Progenitor cell of endocrine pancreas (in vitro differentiated cells): ENCODE measurements around the gene MYLK2. TPM values are rescaled to one million over a fixed set of nuclear protein-coding genes. Genes with fewer than 3 reads are reported as not detected.
"Not testable (repeated sequence)": the region's sequence is repeated elsewhere in the genome, so short reads cannot be mapped to it uniquely, and the experiment has no call there.

Experiments
- DNase-seq: peaks from one replicate; pipeline ENCODE4 v3.0.0; 2021; ENCODE audit warnings: low spot score; ENCODE audit not compliant: unreplicated experiment
- H3K27ac Mint-ChIP-seq: 2 replicates; pipeline ENCODE4 v1.8.0; 2021; ENCODE audit warnings: mild to moderate bottlenecking, moderate library complexity, mixed read lengths
- H3K27me3 Mint-ChIP-seq: 2 replicates; pipeline ENCODE4 v1.8.0; 2021; ENCODE audit warnings: mixed read lengths
- H3K36me3 Mint-ChIP-seq: 2 replicates; pipeline ENCODE4 v1.8.0; 2022; ENCODE audit warnings: mixed read lengths; ENCODE audit not compliant: insufficient read depth
- H3K4me1 Mint-ChIP-seq: 2 replicates; pipeline ENCODE4 v1.8.0; 2021; ENCODE audit warnings: low read depth, mixed read lengths
- H3K4me3 Mint-ChIP-seq: 2 replicates; pipeline ENCODE4 v1.8.0; 2021; ENCODE audit warnings: low read depth, mild to moderate bottlenecking, moderate library complexity, mixed read lengths
- H3K9me3 Mint-ChIP-seq: 2 replicates; pipeline ENCODE4 v1.8.0; 2021; ENCODE audit warnings: low read depth, mixed read lengths
- total RNA-seq: library from RNA; stranded (reverse); gene quantifications from 2 replicates; pipeline ENCODE4 v1.2.1, GENCODE V29; 2021
- TF ChIP-seq, protein P1 (sequence below): fragments of 200-600 bp; sonication (generic); IDR thresholded peaks from one replicate; pipeline ENCODE4 v1.5.0; 2021; ENCODE audit warnings: antibody characterized with exemption, mild to moderate bottlenecking; ENCODE audit not compliant: unreplicated experiment

The MYLK2 gene
- total RNA-seq, 1 donor from 2014 or later = 0.38 TPM

DNA sequence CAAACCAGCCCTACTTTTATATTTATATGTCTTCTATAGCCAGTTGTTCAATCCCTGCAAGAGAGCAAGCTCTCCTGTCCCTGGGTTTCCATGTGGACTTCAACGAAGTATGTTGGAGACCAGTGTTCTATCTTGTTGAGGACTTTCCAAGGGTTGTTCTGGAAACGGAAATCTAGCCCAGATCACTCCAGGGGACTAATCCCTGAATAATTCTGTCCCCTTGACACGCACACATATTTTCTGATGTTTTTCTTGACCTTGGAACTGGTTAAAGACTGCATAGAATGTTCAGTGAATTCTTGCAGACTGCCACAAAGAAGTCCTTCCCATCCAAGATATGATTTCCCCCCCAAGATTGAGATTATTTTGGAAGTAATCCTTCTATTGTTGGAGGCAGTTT, 9.5 kb upstream of the MYLK2 start:
- no peaks in the 10 kb centered on the region for H3K4me1 Mint-ChIP-seq
- H3K27ac Mint-ChIP-seq = no peak overlapping the region
- H3K36me3 Mint-ChIP-seq = peaks cover 7% of the 10 kb centered on the region
- TF ChIP-seq, protein P1, sequence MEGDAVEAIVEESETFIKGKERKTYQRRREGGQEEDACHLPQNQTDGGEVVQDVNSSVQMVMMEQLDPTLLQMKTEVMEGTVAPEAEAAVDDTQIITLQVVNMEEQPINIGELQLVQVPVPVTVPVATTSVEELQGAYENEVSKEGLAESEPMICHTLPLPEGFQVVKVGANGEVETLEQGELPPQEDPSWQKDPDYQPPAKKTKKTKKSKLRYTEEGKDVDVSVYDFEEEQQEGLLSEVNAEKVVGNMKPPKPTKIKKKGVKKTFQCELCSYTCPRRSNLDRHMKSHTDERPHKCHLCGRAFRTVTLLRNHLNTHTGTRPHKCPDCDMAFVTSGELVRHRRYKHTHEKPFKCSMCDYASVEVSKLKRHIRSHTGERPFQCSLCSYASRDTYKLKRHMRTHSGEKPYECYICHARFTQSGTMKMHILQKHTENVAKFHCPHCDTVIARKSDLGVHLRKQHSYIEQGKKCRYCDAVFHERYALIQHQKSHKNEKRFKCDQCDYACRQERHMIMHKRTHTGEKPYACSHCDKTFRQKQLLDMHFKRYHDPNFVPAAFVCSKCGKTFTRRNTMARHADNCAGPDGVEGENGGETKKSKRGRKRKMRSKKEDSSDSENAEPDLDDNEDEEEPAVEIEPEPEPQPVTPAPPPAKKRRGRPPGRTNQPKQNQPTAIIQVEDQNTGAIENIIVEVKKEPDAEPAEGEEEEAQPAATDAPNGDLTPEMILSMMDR = no peak
- no peaks in the 10 kb centered on the region for H3K9me3 Mint-ChIP-seq
- H3K4me3 Mint-ChIP-seq = no peak overlapping the region
- no peak for DNase-seq
- no peaks in the 10 kb centered on the region for H3K27me3 Mint-ChIP-seq

DNA sequence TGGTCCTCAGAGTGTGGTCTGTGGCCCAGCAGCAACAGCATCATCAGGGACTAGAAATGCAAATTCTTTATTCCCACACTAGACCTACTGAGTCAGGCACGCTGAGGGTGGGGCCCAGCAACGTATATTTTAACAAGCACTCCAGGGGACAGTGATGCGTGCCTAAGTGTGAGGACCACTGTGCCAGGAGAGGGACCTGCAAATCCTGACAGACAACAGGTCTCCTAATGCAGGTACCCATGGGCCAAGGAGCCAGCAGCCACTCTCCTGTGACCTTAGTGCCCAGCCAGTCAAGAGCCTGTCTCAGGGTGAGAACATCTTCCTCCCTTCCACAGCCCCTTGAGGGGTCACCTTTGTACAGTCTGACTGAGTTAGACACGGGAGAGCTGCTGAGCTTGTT, 8.0 kb upstream of the MYLK2 start:
- no peak for DNase-seq
- no peak overlapping the region for H3K27ac Mint-ChIP-seq
- peaks cover 4% of the 10 kb centered on the region for H3K36me3 Mint-ChIP-seq
- no peak overlapping the region for H3K4me3 Mint-ChIP-seq
- no peaks in the 10 kb centered on the region for H3K4me1 Mint-ChIP-seq
- no peaks in the 10 kb centered on the region for H3K27me3 Mint-ChIP-seq
- H3K9me3 Mint-ChIP-seq = no peaks in the 10 kb centered on the region
- TF ChIP-seq, protein P1 = no peak

- Mint-ChIP-seq H3K27me3 (no peaks in the 10 kb centered on the region), H3K36me3 (no peaks in the 10 kb centered on the region), H3K4me1 (no peaks in the 10 kb centered on the region), H3K27ac (peak overlapping the region; percentile 61), H3K9me3 (no peaks in the 10 kb centered on the region), H3K4me3 (no peak overlapping the region)
- TF ChIP-seq, protein P1 = no peak
- DNase-seq = no peak
These were observed 7.1 kb upstream of the MYLK2 start for GRCh38 chr20:31811796-31812728.

- Mint-ChIP-seq H3K36me3 (no peaks in the 10 kb centered on the region), H3K4me3 (no peak overlapping the region), H3K9me3 (no peaks in the 10 kb centered on the region), H3K4me1 (no peaks in the 10 kb centered on the region), H3K27me3 (no peaks in the 10 kb centered on the region), H3K27ac (no peak overlapping the region)
- no peak for DNase-seq
- TF ChIP-seq, protein P1 = no peak
These were observed 5.5 kb upstream of the MYLK2 start for GRCh38 chr20:31813611-31814010.

GRCh38 chr20:31814142-31814541, 5.0 kb upstream of the MYLK2 start:
- H3K9me3 Mint-ChIP-seq, H3K4me3 Mint-ChIP-seq, H3K27ac Mint-ChIP-seq, H3K36me3 Mint-ChIP-seq, H3K4me1 Mint-ChIP-seq, DNase-seq, H3K27me3 Mint-ChIP-seq: not testable (repeated sequence)
